GM12878 (cell line): ENCODE results near the gene TMEM135. TPM values are rescaled to one million over a fixed set of nuclear protein-coding genes. Genes with fewer than 3 reads are reported as not detected.

Source experiments
- ATAC-seq: fragments of 200-7000 bp; cut with Tn5 transposase; 3 replicates; pipeline ENCODE4 v1.9.1; 2020; ENCODE audit warnings: mild to moderate bottlenecking, moderate library complexity
- BruUV-seq: library from RNA; stranded (reverse); fragments of 400-500 nt; replicated peaks from 2 replicates; lab custom pipeline; 2021; lab: Mats Ljungman, UMichigan
- CTCF ChIA-PET: fragments of 300-600 bp; sonication (Branson Sonifier 250); formaldehyde crosslinking; extraction: SDS; loops from one replicate; lab custom pipeline; 2021; ENCODE audit warnings: inconsistent platforms; lab: Yijun Ruan, JAX
- POLR2A ChIA-PET: fragments of 350-600 bp; formaldehyde crosslinking; extraction: SDS; loops from one replicate; lab custom pipeline; 2021; ENCODE audit warnings: inconsistent platforms; lab: Charles Lee
- RAD21 ChIA-PET: fragments of 300-600 bp; sonication (Branson Sonifier 250); formaldehyde crosslinking; loops from one replicate; lab custom pipeline; 2023; ENCODE audit warnings: antibody characterized with exemption; ENCODE audit not compliant: unreplicated experiment; lab: Charles Lee
- SMC1A ChIA-PET: fragments of 300-600 bp; sonication (Branson Sonifier 250); formaldehyde crosslinking; loops from one replicate; lab custom pipeline; 2023; ENCODE audit not compliant: unreplicated experiment, uncharacterized antibody; lab: Charles Lee
- DNase-seq: peaks from one replicate; pipeline ENCODE4 v3.0.0-alpha.2; 2011; ENCODE audit warnings: low read depth, low spot score
- FAIRE-seq: peaks from 3 replicates; lab custom pipeline; 2011; peaks lifted over from hg19 to GRCh38; lab: Jason Lieb, UNC
- H2AFZ ChIP-seq: 2 replicates; pipeline ENCODE4 v1.6.0; 2011; ENCODE audit warnings: low read depth, low read length, control low read depth; ENCODE audit not compliant: control insufficient read depth
- H3K27ac ChIP-seq: 2 replicates; pipeline ENCODE4 v1.5.1; 2011; ENCODE audit warnings: control low read depth; ENCODE audit not compliant: control insufficient read depth, insufficient read depth
- H3K27me3 ChIP-seq, 2 experiments: replicated peaks in 1 of 2; 2 replicates each; pipeline versions ENCODE4 v1.6.0 to v1.6.1; 2011; ENCODE audit warnings: low read length in 1 of 2; ENCODE audit not compliant: control insufficient read depth in 2 of 2, insufficient read depth in 2 of 2
- H3K36me3 ChIP-seq, 2 experiments: 2 replicates each; pipeline ENCODE4 v1.5.1; 2011; ENCODE audit warnings: low read length in 1 of 2; ENCODE audit not compliant: control insufficient read depth in 2 of 2, insufficient read depth in 2 of 2
- H3K4me1 ChIP-seq: 2 replicates; pipeline ENCODE4 v1.6.1; 2011; ENCODE audit warnings: mild to moderate bottlenecking, low read length, moderate library complexity, mixed read lengths; ENCODE audit not compliant: control insufficient read depth, insufficient read depth
- H3K4me2 ChIP-seq: 2 replicates; pipeline ENCODE4 v1.6.0; 2011; ENCODE audit warnings: control low read depth; ENCODE audit not compliant: control insufficient read depth, insufficient read depth
- H3K4me3 ChIP-seq: fragments of 200-600 bp; sonication (generic); 2 replicates; pipeline ENCODE4 v1.5.1; 2016
- H3K79me2 ChIP-seq: 2 replicates; pipeline ENCODE4 v1.6.0; 2011; ENCODE audit warnings: low read length; ENCODE audit not compliant: control insufficient read depth, insufficient read depth
- H3K9ac ChIP-seq: 2 replicates; pipeline ENCODE4 v1.8.0; 2011; ENCODE audit warnings: low read length, control low read depth, mixed read lengths; ENCODE audit not compliant: control insufficient read depth, insufficient read depth
- H3K9me3 ChIP-seq: replicated peaks from 3 replicates; pipeline ENCODE4 v1.5.1; 2011; ENCODE audit warnings: mild to moderate bottlenecking, low read length; ENCODE audit not compliant: control insufficient read depth, insufficient read depth
- H4K20me1 ChIP-seq: 2 replicates; pipeline ENCODE4 v1.6.0; 2011; ENCODE audit not compliant: control insufficient read depth, insufficient read depth
- BCL11A ChIP-seq: IDR thresholded peaks from 2 replicates; pipeline ENCODE4 v1.6.1; 2011; ENCODE audit warnings: low read depth, low read length
- CREB1 ChIP-seq: IDR thresholded peaks from 2 replicates; pipeline ENCODE4 v1.6.1; 2012; ENCODE audit warnings: low read depth, mild to moderate bottlenecking, inconsistent platforms
- FOS ChIP-seq: IDR thresholded peaks from 3 replicates; pipeline ENCODE4 v1.6.1; 2011; ENCODE audit warnings: borderline replicate concordance; ENCODE audit not compliant: insufficient read length; ENCODE audit errors: extremely low read depth
- MYB ChIP-seq: fragments of 150-350 bp; IDR thresholded peaks from 2 replicates; pipeline ENCODE4 v1.6.1; 2014; ENCODE audit warnings: mild to moderate bottlenecking, low read depth, low read length, borderline replicate concordance
- NRF1 ChIP-seq: conservative IDR thresholded peaks from 2 replicates; pipeline ENCODE4 v1.6.1; 2011; ENCODE audit warnings: mild to moderate bottlenecking, low read depth, low read length, improper control_type of control experiment
- PML ChIP-seq: IDR thresholded peaks from 2 replicates; pipeline ENCODE4 v1.6.1; 2012; ENCODE audit warnings: low read length, inconsistent platforms
- REST ChIP-seq: IDR thresholded peaks from 2 replicates; pipeline ENCODE4 v1.6.1; 2012; ENCODE audit warnings: mild to moderate bottlenecking, low read depth, low read length
- WGBS: methylation state at CpG from one replicate; pipeline ENCODE4 v1.1.6; 2016; ENCODE audit warnings: low lambda C conversion rate; ENCODE audit not compliant: insufficient replicate concordance, insufficient coverage; ENCODE audit errors: missing lambda C conversion rate; 5-methylcytosine and 5-hydroxymethylcytosine counted together
- in situ Hi-C: fragments of 300-500 bp; cut with MboI; formaldehyde crosslinking; loops from 9 replicates; pipeline ENCODE4 v1.14.3; 2018; ENCODE audit warnings: mixed read lengths
- intact Hi-C: fragments of 100-400 bp; cut with micrococcal nuclease; formaldehyde crosslinking; loops from one replicate; pipeline ENCODE4 v1.14.2; 2022; ENCODE audit not compliant: unreplicated experiment
- polyA plus RNA-seq, 11 experiments: library from polyadenylated mRNA; depleted of rRNA in 4 of 11; unstranded in 6 of 11; stranded (reverse) in 5 of 11; fragments of >200 nt; fragmentation: Nextera tagmentation in 4 of 11; fragmentation: Illumina TruSeq in 1 of 11; extraction: Ambion mirVana in 4 of 11; extraction: Trizol in 1 of 11; gene quantifications; 1 replicate in 1 of 11; 2 replicates in 10 of 11; pipeline versions ENCODE4 v1.2.1 to v1.2.3, GENCODE V29; 2011 to 2016; ENCODE audit warnings: inconsistent platforms in 2 of 11, missing spikeins in 2 of 11, low read depth in 1 of 11
- total RNA-seq, 4 experiments: library from RNA; depleted of rRNA in 3 of 4; stranded (reverse); fragments of >200 nt in 3 of 4; fragmentation: Illumina TruSeq in 1 of 4; extraction: Trizol in 1 of 4; gene quantifications; 2 replicates each; pipeline versions ENCODE4 v1.2.1 to v1.2.3, GENCODE V29; 2013 to 2021

TMEM135 gene
- total and polyA plus RNA-seq, 10 of the 15 experiments (the other 5 are each of a cell fraction or from before 2014, with no cell fraction given), result 7.2 to 117 (median 12.9) TPM

DNA sequence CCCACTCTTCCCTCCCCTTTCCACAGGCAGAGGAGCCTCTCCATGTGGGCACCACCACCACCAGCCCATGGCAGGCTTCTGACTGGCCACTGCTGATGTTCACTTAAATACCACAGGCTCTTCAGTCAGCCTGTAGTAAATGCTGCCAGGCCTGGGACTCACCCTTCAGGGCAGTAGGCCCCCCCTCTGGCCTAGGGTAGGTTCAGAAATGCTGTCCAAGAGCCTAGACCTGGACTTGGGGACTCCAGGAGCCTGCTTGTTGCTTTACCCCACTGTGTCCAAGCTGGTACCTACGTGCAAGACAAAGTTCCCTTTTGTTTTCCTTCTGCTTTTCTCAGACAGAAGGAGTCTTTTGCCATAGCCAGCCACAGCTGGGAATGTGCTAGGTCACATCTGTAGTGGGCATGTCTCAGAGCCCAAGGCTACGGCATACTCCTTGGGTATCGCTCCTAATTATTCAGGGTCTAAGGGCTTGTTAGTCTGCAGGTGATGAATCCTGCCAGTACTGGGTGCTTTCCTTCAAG, 38.6 kb downstream of the TMEM135 start:
- Histone ChIP-seq H2AFZ (no peak overlapping the region), H3K4me3 (no peak overlapping the region), H3K79me2 (no peaks in the 10 kb centered on the region), H3K9me3 (no peaks in the 10 kb centered on the region), H3K36me3 (peaks cover 0 to 6% of the 10 kb centered on the region in 2 experiments; a peak in 2 of 4 replicates), H3K27ac (no peak overlapping the region), H4K20me1 (no peaks in the 10 kb centered on the region), H3K4me1 (no peaks in the 10 kb centered on the region), H3K9ac (no peak overlapping the region), H3K4me2 (no peak overlapping the region), H3K27me3 (no peaks in the 10 kb centered on the region)
- ATAC-seq, result no peak
- ChIA-PET SMC1A (no interaction called here), RAD21 (no interaction called here), CTCF (interaction anchor here (0.6 to 1.4 kb wide), 2 partner anchors 30 to 237 kb away, joined by 3 read pairs; no protein-coding TSS in a partner anchor), POLR2A (no interaction called here)
- BruUV-seq, result no TSS peak
- in situ Hi-C loops, result no loop called here
- FAIRE-seq, result no peak
- TF ChIP-seq BCL11A (no peak), FOS (no peak), NRF1 (no peak), MYB (no peak), REST (no peak), CREB1 (no peak), PML (no peak)
- WGBS, result 100% methylated on average over 3 of the region's 3 CpGs
- intact Hi-C loops, result no loop called here
- no peak for DNase-seq
